Adrenal gland (tissue), 12 donors: ENCODE measurements around the gene BDH2. TPM values are rescaled to one million over a fixed set of nuclear protein-coding genes. Genes with fewer than 3 reads are reported as not detected.

Experiments used
- DNase-seq, 7 donors: peaks; one replicate each; pipeline ENCODE4 v3.0.0-alpha.2; 2019 to 2020
- H3K27ac ChIP-seq, 5 donors: fragments of 200-600 bp; sonication (generic) in 4 of 5; 1 replicate in 3 of 5; 2 replicates in 2 of 5; pipeline versions ENCODE4 v1.5.1 to v1.8.0; 2016 to 2020; ENCODE audit warnings: mild to moderate bottlenecking in 1 of 5
- H3K27me3 ChIP-seq: fragments of 200-600 bp; 2 replicates; pipeline ENCODE4 v1.8.0; 2021
- H3K36me3 ChIP-seq, 2 donors: fragments of 200-600 bp; replicated peaks in 1 of 2; 1 replicate in 1 of 2; 2 replicates in 1 of 2; pipeline versions ENCODE4 v1.5.1 to v1.8.0; 2018 to 2022
- H3K4me1 ChIP-seq, 2 donors: fragments of 200-600 bp; replicated peaks in 1 of 2; 1 replicate in 1 of 2; 2 replicates in 1 of 2; pipeline versions ENCODE4 v1.5.1 to v1.8.0; 2018 to 2021
- H3K4me3 ChIP-seq, 4 donors: fragments of 200-600 bp; sonication (generic) in 3 of 4; one replicate each; pipeline ENCODE4 v1.5.1; 2016 to 2018
- H3K9me3 ChIP-seq, 3 donors: fragments of 200-600 bp; sonication (generic) in 1 of 3; replicated peaks in 1 of 3; 1 replicate in 2 of 3; 2 replicates in 1 of 3; pipeline versions ENCODE4 v1.5.1 to v1.8.0; 2016 to 2021
- CTCF ChIP-seq, 6 experiments: fragments of 450-650 bp in 4 of 6; fragments of 200-600 bp in 2 of 6; sonication (generic) in 1 of 6; IDR thresholded peaks; 1 replicate in 5 of 6; 2 replicates in 1 of 6; pipeline versions ENCODE4 v1.5.1 to v1.8.0; 2016 to 2021; ENCODE audit warnings: antibody characterized with exemption in 6 of 6, mild to moderate bottlenecking in 2 of 6, moderate library complexity in 1 of 6
- POLR2A ChIP-seq, 2 donors: fragments of 450-650 bp; IDR thresholded peaks; one replicate each; pipeline ENCODE4 v1.6.1; 2017; ENCODE audit warnings: antibody characterized with exemption in 2 of 2, mild to moderate bottlenecking in 2 of 2, moderate library complexity in 1 of 2
- WGBS, 4 donors: extraction: QIAGEN DNeasy Blood & Tissue Kit in 2 of 4; methylation state at CpG; one replicate each; pipeline versions ENCODE4 v1.1.5 to v1.1.7; 2013 to 2017; 5-methylcytosine and 5-hydroxymethylcytosine counted together
- intact Hi-C, 2 donors: fragments of 100-400 bp; cut with DNase I; formaldehyde crosslinking; loops; one replicate each; pipeline versions ENCODE4 v1.14.1 to v1.15.0; 2022 to 2023
- polyA plus RNA-seq, 3 donors: library from polyadenylated mRNA; stranded (reverse); fragments of 200-250 nt in 2 of 3; fragments of 350-450 nt in 1 of 3; fragmentation: Illumina TruSeq in 1 of 3; extraction: RNeasy Lipid Tissue Mini Kit (QIAGEN cat#74804) in 1 of 3; gene quantifications; one replicate each; pipeline ENCODE4 v1.2.3, GENCODE V29; 2013 to 2014
- total RNA-seq, 9 donors: library from RNA; depleted of rRNA in 4 of 9; stranded (reverse); fragments of >200 nt in 4 of 9; fragments of 120-200 nt in 1 of 9; fragmentation: NEBNext Ultra II Directional in 1 of 9; extraction: Animal tissue kit (Norgen Biotek cat#: 25700) in 1 of 9; gene quantifications; one replicate each; pipeline versions ENCODE4 v1.1.0 to v1.2.4, GENCODE V29; 2013 to 2023
- donor health status: healthy with polysubstance abuse.
- donor health status: Bipolar disorder and iron deficiency.
- donor health status: DM: yes; HTN: yes; CAD: no.
- donor health status: DM: no; HTN: no; CAD: no.
- donor health status: DM: no; HTN: no; CAD: no.
- donor health status: DM: yes; HTN: yes; CAD: no.

The BDH2 gene
- total and polyA plus RNA-seq, 12 donors, result 84.6 to 209 (median 113) TPM

- Histone ChIP-seq H3K27ac (peak overlapping the region in 1 of 5 donors; percentile 93), H3K9me3 (no peaks in the 10 kb centered on the region), H3K4me1 (peaks cover 6 to 23% of the 10 kb centered on the region in 2 donors), H3K36me3 (no peaks in the 10 kb centered on the region), H3K27me3 (no peaks in the 10 kb centered on the region), H3K4me3 (peak overlapping the region in 1 of 4 donors; percentile 54)
- no peak for DNase-seq
- TF ChIP-seq POLR2A (IDR thresholded peaks at IDR 0.05) (no peak), CTCF (IDR thresholded peaks at IDR 0.05) (no peak)
- WGBS, 4 donors, result 69 to 76% (median 73%) methylated on average over 9 of the region's 9 CpGs
- intact Hi-C loops, result no loop called here
These were observed 24.7 kb downstream of the BDH2 start for GRCh38 chr4:103074744-103075434.

- TF ChIP-seq CTCF (IDR thresholded peaks at IDR 0.05) (no peak), POLR2A (IDR thresholded peaks at IDR 0.05) (no peak)
- no peak for DNase-seq
- WGBS, 4 donors, result 91 to 96% (median 93%) methylated on average over 2 of the region's 2 CpGs
- Histone ChIP-seq H3K27me3 (no peaks in the 10 kb centered on the region), H3K36me3 (no peaks in the 10 kb centered on the region), H3K4me3 (no peak overlapping the region), H3K9me3 (no peaks in the 10 kb centered on the region), H3K4me1 (peaks cover 6 to 23% of the 10 kb centered on the region in 2 donors), H3K27ac (no peak overlapping the region)
- intact Hi-C loops, result no loop called here
These were observed 25.7 kb downstream of the BDH2 start for GRCh38 chr4:103073792-103074438.

- no peaks in the 10 kb centered on the region for H3K27me3 ChIP-seq
- intact Hi-C loops, result no loop called here
- DNase-seq, result no peak
- no peak overlapping the region for H3K27ac ChIP-seq
- WGBS, 4 donors, result 84 to 91% (median 89%) methylated on average over 2 of the region's 2 CpGs
- TF ChIP-seq POLR2A (IDR thresholded peaks at IDR 0.05), result no peak
- H3K4me1 ChIP-seq, result no peaks in the 10 kb centered on the region
- no peaks in the 10 kb centered on the region for H3K36me3 ChIP-seq
- H3K9me3 ChIP-seq, result no peaks in the 10 kb centered on the region
- no peak overlapping the region for H3K4me3 ChIP-seq
These were observed 31.6 kb downstream of the BDH2 start for GRCh38 chr4:103067841-103068547.

GRCh38 chr4:103060453-103061148 is 39.0 kb downstream of the BDH2 start:
- Histone ChIP-seq H3K4me1 (no peaks in the 10 kb centered on the region), H3K27me3 (no peaks in the 10 kb centered on the region), H3K27ac (no peak overlapping the region), H3K9me3 (no peaks in the 10 kb centered on the region), H3K36me3 (no peaks in the 10 kb centered on the region), H3K4me3 (no peak overlapping the region)
- 94 to 100% (median 99%) methylated on average over 2 of the region's 2 CpGs for WGBS, 4 donors
- no peak for DNase-seq
- intact Hi-C loops, result no loop called here
- no peak for TF ChIP-seq CTCF (IDR thresholded peaks at IDR 0.05)
- no peak for TF ChIP-seq POLR2A (IDR thresholded peaks at IDR 0.05)
